NOMO-1 treated with DMSO at 0.1 percent for 48 hours (cell line): ENCODE results near the gene NUTF2.

Experiments
- DNase-seq: peaks from one replicate; lab custom pipeline; 2025; ENCODE audit not compliant: unreplicated experiment; lab: John Stamatoyannopoulos, UW

NUTF2 gene

GRCh38 chr16:67917140-67917851 lies 70.6 kb downstream of the NUTF2 start:
- no peak for DNase-seq

- no peak for DNase-seq
Observed at GRCh38 chr16:67917852-67918236, 71.1 kb downstream of the NUTF2 start.

- no peak for DNase-seq
Observed at GRCh38 chr16:67919622-67920221, 73.0 kb downstream of the NUTF2 start.
